Measurements from ENCODE around the gene RPLP2.

Gene RPLP2

DNA sequence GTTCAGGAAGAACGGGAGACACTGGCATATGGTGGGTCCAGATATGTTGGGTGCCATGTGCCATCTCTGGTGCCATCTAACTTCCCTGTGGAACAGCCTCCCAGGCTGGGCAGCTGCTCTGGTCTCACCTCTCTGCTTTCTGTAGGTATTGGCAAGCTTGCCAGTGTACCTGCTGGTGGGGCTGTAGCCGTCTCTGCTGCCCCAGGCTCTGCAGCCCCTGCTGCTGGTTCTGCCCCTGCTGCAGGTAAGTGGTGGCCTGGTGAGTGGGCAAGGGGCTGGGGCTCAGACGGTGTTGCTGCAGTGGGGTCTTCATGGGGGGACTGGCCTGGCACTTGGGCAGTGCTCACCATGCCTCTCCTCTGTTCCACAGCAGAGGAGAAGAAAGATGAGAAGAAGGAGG lies 2.6 kb downstream of the RPLP2 start:
- no peak overlapping the region for H3K4me3 ChIP-seq (ENCODE audit: low read depth, low read length)
- TF ChIP-seq, protein P1, sequence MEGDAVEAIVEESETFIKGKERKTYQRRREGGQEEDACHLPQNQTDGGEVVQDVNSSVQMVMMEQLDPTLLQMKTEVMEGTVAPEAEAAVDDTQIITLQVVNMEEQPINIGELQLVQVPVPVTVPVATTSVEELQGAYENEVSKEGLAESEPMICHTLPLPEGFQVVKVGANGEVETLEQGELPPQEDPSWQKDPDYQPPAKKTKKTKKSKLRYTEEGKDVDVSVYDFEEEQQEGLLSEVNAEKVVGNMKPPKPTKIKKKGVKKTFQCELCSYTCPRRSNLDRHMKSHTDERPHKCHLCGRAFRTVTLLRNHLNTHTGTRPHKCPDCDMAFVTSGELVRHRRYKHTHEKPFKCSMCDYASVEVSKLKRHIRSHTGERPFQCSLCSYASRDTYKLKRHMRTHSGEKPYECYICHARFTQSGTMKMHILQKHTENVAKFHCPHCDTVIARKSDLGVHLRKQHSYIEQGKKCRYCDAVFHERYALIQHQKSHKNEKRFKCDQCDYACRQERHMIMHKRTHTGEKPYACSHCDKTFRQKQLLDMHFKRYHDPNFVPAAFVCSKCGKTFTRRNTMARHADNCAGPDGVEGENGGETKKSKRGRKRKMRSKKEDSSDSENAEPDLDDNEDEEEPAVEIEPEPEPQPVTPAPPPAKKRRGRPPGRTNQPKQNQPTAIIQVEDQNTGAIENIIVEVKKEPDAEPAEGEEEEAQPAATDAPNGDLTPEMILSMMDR (IDR thresholded peaks at IDR 0.05; ENCODE audit: low read depth, low read length), result no peak

DNA sequence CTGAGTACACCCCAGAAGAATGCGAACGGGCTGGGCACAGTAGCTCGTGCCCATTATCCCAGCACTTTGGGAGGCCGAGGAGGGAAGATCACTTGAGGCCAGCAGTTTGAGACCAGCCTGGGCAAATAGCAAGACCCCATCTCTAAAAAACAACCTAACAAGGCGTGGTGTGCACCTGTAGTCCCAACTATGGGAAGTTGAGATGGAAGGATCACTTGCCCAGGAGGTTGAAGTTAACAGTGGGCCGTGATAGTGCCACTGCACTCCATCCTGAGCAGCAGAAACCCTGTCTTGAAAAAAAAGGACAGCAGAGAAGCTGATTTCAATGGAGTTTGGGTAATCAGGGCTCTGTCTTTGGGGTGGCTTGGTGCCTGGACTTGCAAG lies 3.3 kb downstream of the RPLP2 start:
- no peak overlapping the region for H3K4me3 ChIP-seq (ENCODE audit: low read depth, low read length)
- TF ChIP-seq, protein P1 (IDR thresholded peaks at IDR 0.05; ENCODE audit: low read depth, low read length), result no peak

DNA sequence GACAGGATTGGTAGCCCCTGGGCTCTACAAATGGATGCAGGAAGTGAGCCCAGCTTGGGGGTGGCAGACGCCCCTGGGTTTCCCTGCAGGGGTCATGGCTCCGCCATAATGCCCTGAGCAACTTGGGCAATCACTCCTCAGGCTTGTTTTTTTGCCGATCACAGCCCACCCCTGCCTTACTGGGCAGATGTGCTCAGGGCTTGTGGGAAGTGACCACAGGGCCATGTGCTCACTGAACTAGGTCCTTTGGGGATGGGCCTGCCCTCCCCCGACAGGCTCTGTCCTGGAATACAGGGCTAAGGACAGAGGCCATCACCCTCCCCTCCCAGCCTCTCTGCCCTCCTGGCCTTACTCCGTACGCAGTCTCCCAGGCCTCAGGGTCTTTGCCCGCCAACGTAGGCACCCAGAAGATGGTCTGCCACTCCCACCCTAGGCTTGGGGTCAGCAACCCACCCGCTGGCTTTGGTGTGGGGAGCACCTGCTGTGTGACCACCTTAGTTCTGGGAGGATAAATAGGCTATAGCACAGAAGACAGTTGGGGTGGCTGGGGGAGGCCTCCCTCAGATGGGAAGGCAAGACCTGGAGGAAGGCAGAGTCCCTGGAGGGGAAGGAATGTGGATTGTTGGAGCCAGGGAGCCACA lies 3.8 kb downstream of the RPLP2 start:
- TF ChIP-seq, protein P1 (IDR thresholded peaks at IDR 0.05; ENCODE audit: low read depth, low read length), result no peak
- no peak overlapping the region for H3K4me3 ChIP-seq (ENCODE audit: low read depth, low read length)

DNA sequence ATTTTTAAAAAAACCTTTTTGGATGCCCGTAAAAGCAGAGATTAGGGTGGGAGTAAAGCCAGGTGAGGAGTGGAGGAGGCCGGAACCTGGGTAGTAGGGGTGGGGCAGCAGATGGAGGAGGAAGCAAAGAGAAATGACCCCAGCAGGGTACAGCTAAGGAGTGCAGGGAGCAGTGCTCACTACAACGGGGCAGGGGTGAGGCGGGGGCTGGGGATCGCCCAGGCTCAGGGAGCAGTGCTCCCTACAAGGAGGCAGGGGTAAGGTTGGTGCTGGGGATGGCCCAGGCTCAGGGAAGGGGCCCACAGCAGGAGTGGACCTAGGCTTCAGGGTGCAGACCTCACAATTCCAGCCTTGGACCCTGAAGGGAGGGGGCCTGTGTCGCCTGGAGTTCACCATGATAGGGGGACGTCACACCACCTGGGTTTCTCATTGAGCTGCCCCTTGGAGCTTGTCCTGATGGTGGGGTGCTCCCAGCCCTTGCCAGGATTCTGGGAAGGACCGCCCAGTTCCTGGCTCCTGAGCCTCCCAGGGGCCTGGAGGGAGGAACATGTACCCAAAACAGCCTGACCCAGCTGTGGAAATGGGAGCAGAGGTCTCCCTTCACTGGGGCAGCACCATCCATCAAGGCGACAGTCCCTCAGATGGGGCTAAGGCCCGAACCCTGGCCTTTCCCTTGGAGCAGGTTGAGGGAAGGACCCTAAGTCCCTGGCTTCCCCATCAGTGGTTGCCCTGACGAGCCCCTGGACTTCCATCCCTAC lies 6.1 kb downstream of the RPLP2 start:
- TF ChIP-seq, protein P1 (IDR thresholded peaks at IDR 0.05; ENCODE audit: low read depth, low read length), result no peak
- H3K4me3 ChIP-seq (ENCODE audit: low read depth, low read length), result no peak overlapping the region

DNA sequence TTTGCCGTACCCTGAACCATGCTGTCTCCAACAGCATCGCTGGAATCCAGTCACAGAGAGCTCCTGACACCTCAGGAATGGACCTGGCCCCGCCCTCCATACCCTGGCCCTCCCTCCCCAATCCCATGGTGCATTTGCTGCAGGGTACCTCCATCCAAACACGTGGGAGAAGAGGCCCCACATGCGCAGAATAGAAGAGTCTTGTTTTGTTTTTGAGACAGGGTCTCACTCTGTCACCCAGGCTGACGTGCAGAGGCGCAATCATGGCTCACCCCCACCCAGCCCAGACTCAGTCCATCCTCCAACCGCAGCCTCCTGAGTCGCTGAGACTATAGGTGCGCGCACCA lies 6.6 kb downstream of the RPLP2 start:
- TF ChIP-seq, protein P1 (IDR thresholded peaks at IDR 0.05; ENCODE audit: low read depth, low read length), result no peak
- H3K4me3 ChIP-seq (ENCODE audit: low read depth, low read length), result no peak overlapping the region

DNA sequence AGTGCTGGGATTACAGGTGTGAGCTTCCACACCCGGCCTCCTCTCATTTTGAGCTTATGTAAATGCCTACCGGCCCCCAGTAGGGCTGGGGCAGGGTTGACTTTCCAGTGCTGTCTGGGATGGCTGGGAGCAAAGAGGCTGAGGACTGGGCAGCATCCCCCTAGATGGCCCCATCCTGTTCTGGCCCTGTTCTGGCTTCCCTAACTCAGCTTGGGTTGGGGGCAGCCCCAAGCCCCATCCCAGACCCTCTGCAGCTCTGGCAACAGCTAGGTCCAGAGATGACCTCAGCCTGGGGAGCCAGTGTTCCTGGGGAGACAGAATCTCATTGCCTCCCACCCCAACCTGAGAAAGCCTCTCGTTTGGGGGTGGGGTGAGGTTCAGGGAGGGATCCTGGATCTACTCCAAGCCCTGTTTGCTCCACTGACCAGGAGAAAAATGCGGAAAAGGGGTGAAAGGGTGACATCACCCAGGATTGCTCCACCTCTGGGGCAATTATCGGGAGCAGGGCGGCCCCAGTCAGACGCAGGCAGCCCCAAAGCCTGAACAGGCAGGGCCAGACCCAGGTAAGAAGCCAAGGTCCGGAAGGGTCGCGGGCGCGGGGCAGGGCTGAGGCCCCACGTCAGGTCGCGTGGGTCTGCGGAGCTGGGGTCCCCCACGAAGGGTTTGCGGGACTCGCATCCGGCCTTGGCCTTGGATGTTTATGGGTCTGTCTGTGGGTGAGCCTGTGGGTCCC lies 8.8 kb downstream of the RPLP2 start, which contains the start of gene PNPLA2:
PNPLA2 (plus strand) TSS at position 519 of the 733 bp plus-strand sequence. CDS start 805 bp downstream, outside the sequence.
- TF ChIP-seq, protein P1 (IDR thresholded peaks at IDR 0.05; ENCODE audit: low read depth, low read length), result no peak
- peak within 1 kb of the TSS; percentile 66 for H3K4me3 ChIP-seq (ENCODE audit: low read depth, low read length)

Data from WI38 (cell line).